Measurements from ENCODE around the gene NPDC1.

DNA sequence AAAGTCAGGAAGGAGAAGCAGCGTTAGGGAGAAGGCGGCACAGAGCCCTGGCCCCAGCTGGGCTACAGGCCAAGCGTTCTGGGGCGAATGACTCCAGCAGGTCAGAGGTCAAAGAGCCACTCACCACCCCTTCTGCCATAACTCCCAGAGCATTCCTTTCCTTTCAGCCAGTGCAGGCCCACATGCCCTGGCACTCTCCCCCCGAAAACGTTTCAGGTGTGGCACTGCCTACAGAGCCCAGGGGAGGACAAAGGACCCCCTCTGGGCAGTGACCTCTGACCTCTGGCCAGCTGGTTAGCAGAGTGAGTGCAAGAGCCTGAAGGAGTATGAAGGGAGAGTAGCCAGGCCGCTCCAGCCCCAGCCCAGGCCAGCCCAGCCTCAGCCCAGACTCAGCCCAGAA, 22.8 kb downstream of the NPDC1 start:
- TF ChIP-seq TAF1 (IDR thresholded peaks at IDR 0.05; ENCODE audit: borderline replicate concordance, low read depth, low read length) (no peak), POLR2A (IDR thresholded peaks at IDR 0.05; ENCODE audit: low read depth, low read length) (no peak), POLR2AphosphoS5 (IDR thresholded peaks at IDR 0.05; ENCODE audit: low read depth, low read length) (no peak)
